Fibroblast of lung (primary cell): ENCODE data around the gene UXS1. TPM values are rescaled to one million over a fixed set of nuclear protein-coding genes. Genes with fewer than 3 reads are reported as not detected.

Experiments used
- DNase-seq, 2 donors: peaks; one replicate each; pipeline versions ENCODE4 v3.0.0 to v3.0.0-alpha.2; 2010; ENCODE audit warnings: low read depth in 2 of 2
- H2AFZ ChIP-seq: 2 replicates; pipeline ENCODE4 v1.5.1; 2012; ENCODE audit warnings: low read length, control low read depth, inconsistent platforms
- H3K27ac ChIP-seq: 2 replicates; pipeline ENCODE4 v1.5.1; 2011; ENCODE audit warnings: low read length, control low read depth; ENCODE audit not compliant: insufficient read depth
- H3K27me3 ChIP-seq: 2 replicates; pipeline ENCODE4 v1.5.1; 2011; ENCODE audit warnings: mild to moderate bottlenecking, low read length; ENCODE audit not compliant: control insufficient read depth, insufficient read depth
- H3K36me3 ChIP-seq: 2 replicates; pipeline ENCODE4 v1.5.1; 2011; ENCODE audit warnings: low read length; ENCODE audit not compliant: control insufficient read depth, insufficient read depth
- H3K4me1 ChIP-seq: 2 replicates; pipeline ENCODE4 v1.5.1; 2011; ENCODE audit warnings: low read length; ENCODE audit not compliant: control insufficient read depth, insufficient read depth; ENCODE audit errors: extremely low read depth
- H3K4me2 ChIP-seq: 2 replicates; pipeline ENCODE4 v1.5.1; 2011; ENCODE audit warnings: low read length, control low read depth; ENCODE audit not compliant: insufficient read depth; ENCODE audit errors: extremely low read depth
- H3K4me3 ChIP-seq, 4 experiments: fragments of 200-600 bp in 1 of 4; sonication (generic) in 1 of 4; replicated peaks in 1 of 4; 2 replicates each; pipeline ENCODE4 v1.5.1; 2011 to 2016; ENCODE audit warnings: low read length in 4 of 4, low read depth in 3 of 4, mild to moderate bottlenecking in 3 of 4, control low read depth in 2 of 4, inconsistent platforms in 1 of 4, mixed read lengths in 1 of 4; ENCODE audit not compliant: insufficient read depth in 1 of 4; ENCODE audit errors: control extremely low read depth in 1 of 4
- H3K79me2 ChIP-seq: 2 replicates; pipeline ENCODE4 v1.5.1; 2012; ENCODE audit warnings: mild to moderate bottlenecking, low read length, inconsistent platforms; ENCODE audit not compliant: control insufficient read depth, insufficient read depth
- H3K9ac ChIP-seq: 2 replicates; pipeline ENCODE4 v1.5.1; 2011; ENCODE audit warnings: mild to moderate bottlenecking, low read length, control low read depth; ENCODE audit not compliant: insufficient read depth
- H3K9me3 ChIP-seq: 2 replicates; pipeline ENCODE4 v1.5.1; 2012; ENCODE audit warnings: low read depth, low read length; ENCODE audit not compliant: control insufficient read depth, insufficient read depth
- H4K20me1 ChIP-seq: 2 replicates; pipeline ENCODE4 v1.5.1; 2011; ENCODE audit warnings: low read length; ENCODE audit not compliant: control insufficient read depth, insufficient read depth; ENCODE audit errors: extremely low read depth
- EZH2 ChIP-seq: IDR thresholded peaks from 2 replicates; pipeline ENCODE4 v1.5.1; 2012; ENCODE audit warnings: low read length, control low read depth, mild to moderate bottlenecking; ENCODE audit errors: missing control alignments
- polyA plus RNA-seq, 2 donors: library from polyadenylated mRNA; depleted of rRNA in 1 of 2; stranded (reverse) in 1 of 2; unstranded in 1 of 2; fragments of >200 nt; gene quantifications; 2 replicates each; pipeline ENCODE4 v1.2.1, GENCODE V29; 2011 to 2012; ENCODE audit warnings: missing spikeins in 1 of 2
- total RNA-seq: library from RNA; depleted of rRNA; stranded (reverse); fragments of >200 nt; gene quantifications from 2 replicates; pipeline ENCODE4 v1.2.1, GENCODE V29; 2014
- TF ChIP-seq, protein P1 (sequence below), 2 donors: IDR thresholded peaks in 1 of 2; conservative IDR thresholded peaks in 1 of 2; 1 replicate in 1 of 2; 2 replicates in 1 of 2; pipeline ENCODE4 v1.5.1; 2011 to 2012; ENCODE audit warnings: low read length in 2 of 2, control low read depth in 1 of 2, inconsistent platforms in 1 of 2, low read depth in 1 of 2, mild to moderate bottlenecking in 1 of 2

Gene UXS1
- total and polyA plus RNA-seq, 2 donors (not counting 1 experiment from before 2014, with no cell fraction given): 23.1 to 59.8 TPM

DNA sequence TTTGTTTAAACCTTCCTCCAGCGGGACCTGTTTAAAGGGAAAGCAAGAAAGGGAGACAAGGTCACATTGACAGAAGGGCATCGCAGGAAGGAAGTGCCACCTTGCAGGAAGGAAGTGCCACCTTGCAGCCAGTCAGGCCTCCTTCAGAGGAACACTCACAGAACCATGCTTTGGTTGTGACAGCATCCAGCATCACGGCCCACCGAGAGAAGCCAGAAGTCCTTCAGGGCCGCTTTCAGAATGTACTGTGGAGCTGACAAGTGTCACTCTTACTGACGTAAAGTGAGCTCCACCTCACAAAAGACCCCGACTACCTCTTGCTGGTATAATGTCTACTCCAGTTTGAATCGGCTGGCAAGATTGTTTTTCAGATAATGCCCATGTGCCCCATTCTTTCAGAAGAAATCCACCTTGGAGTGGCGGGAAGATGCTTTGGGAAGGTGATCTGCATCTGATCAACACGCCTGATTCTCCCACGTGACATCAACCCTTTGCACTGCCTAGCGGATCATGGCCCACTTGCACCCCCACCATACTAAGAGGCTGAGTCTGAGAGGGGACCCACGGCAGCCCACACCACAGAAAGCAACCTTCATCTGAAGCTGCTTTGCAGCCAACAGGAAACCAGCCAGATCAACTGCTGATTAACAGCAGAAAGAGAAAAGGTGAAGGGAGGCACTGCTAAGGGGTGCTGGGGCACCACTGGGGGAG lies 99.8 kb downstream of the UXS1 start:
- Histone ChIP-seq H3K9me3 (no peaks in the 10 kb centered on the region), H4K20me1 (no peaks in the 10 kb centered on the region), H3K4me1 (no peaks in the 10 kb centered on the region), H3K4me3 (no peak overlapping the region), H3K27ac (no peak overlapping the region), H3K9ac (no peak overlapping the region), H3K27me3 (no peaks in the 10 kb centered on the region), H3K4me2 (no peak overlapping the region), H3K36me3 (peaks cover 1% of the 10 kb centered on the region), H3K79me2 (no peaks in the 10 kb centered on the region), H2AFZ (no peak overlapping the region)
- no peak for DNase-seq
- TF ChIP-seq EZH2: no peak
- TF ChIP-seq, protein P1, sequence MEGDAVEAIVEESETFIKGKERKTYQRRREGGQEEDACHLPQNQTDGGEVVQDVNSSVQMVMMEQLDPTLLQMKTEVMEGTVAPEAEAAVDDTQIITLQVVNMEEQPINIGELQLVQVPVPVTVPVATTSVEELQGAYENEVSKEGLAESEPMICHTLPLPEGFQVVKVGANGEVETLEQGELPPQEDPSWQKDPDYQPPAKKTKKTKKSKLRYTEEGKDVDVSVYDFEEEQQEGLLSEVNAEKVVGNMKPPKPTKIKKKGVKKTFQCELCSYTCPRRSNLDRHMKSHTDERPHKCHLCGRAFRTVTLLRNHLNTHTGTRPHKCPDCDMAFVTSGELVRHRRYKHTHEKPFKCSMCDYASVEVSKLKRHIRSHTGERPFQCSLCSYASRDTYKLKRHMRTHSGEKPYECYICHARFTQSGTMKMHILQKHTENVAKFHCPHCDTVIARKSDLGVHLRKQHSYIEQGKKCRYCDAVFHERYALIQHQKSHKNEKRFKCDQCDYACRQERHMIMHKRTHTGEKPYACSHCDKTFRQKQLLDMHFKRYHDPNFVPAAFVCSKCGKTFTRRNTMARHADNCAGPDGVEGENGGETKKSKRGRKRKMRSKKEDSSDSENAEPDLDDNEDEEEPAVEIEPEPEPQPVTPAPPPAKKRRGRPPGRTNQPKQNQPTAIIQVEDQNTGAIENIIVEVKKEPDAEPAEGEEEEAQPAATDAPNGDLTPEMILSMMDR (conservative IDR thresholded peaks at IDR 0.05 in 1 of 2, IDR thresholded peaks at IDR 0.05 in 1 of 2; ENCODE audit: low read depth in 1 of 2, low read length in 2 of 2): no peak

DNA sequence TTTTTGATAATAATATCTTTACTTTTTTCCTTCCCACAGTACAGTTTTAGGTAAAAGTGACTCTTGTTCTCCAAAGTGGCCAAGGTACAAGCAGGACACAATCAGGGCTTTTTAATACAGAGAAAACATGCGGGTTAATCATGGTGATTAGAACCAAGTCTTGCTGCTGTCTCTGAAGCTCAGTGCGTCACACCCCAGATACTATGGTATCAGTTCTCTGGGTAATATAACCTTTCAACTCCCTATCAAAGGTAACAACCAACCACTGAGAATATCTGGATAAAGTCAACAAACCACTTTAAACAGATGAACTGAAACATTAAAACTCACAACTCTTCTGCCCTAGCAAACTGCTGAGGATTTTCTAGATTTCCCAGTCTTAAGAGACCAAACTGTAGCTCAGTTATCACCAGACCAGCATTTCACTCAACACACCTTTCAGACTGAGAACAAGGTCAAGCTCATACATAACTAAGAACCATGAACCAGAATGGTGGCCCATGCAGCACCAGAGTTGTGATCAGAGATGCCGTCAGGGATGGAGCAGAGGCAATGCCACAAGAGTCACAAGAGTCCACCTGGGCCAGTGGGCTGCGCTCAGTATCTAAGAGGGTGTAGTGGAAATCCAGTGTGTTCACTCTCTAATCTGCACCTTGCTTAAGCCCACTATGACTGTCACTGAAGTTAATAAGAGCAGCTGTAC lies 103.0 kb downstream of the UXS1 start:
- no peak overlapping the region for H2AFZ ChIP-seq
- no peaks in the 10 kb centered on the region for H3K27me3 ChIP-seq
- TF ChIP-seq, protein P1 (conservative IDR thresholded peaks at IDR 0.05 in 1 of 2, IDR thresholded peaks at IDR 0.05 in 1 of 2; ENCODE audit: low read depth in 1 of 2, low read length in 2 of 2): no peak
- TF ChIP-seq EZH2: no peak
- H3K36me3 ChIP-seq: peaks cover 1% of the 10 kb centered on the region
- no peaks in the 10 kb centered on the region for H4K20me1 ChIP-seq
- no peak overlapping the region for H3K4me3 ChIP-seq
- DNase-seq: no peak
- H3K79me2 ChIP-seq: no peaks in the 10 kb centered on the region
- no peak overlapping the region for H3K9ac ChIP-seq
- no peaks in the 10 kb centered on the region for H3K9me3 ChIP-seq
- no peaks in the 10 kb centered on the region for H3K4me1 ChIP-seq
- no peak overlapping the region for H3K4me2 ChIP-seq
- H3K27ac ChIP-seq: no peak overlapping the region

DNA sequence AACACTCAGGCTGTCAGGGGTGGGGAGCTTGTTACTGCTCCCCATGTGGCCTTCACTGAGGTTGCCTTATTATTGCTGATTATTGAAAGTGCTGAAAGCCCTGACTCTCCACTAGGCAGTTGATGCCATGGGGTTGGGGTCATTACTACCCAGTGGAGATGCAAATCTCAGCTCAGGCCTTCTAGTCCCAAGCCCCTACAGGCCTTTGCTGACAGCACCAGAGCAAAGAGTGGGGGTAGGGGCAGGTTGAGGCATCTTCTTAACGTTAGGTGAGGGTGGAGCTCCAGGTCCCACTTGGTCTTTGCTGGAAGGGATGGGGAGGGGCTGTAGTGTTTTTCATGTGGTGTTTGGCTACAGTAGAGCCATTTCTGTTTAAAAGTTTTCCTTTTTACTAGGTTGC lies 104.5 kb downstream of the UXS1 start:
- Histone ChIP-seq H3K9ac (no peak overlapping the region), H3K36me3 (no peaks in the 10 kb centered on the region), H3K4me2 (no peak overlapping the region), H3K4me3 (no peak overlapping the region), H3K79me2 (no peaks in the 10 kb centered on the region), H4K20me1 (no peaks in the 10 kb centered on the region), H2AFZ (no peak overlapping the region), H3K27ac (no peak overlapping the region), H3K4me1 (no peaks in the 10 kb centered on the region), H3K9me3 (no peaks in the 10 kb centered on the region), H3K27me3 (no peaks in the 10 kb centered on the region)
- DNase-seq: no peak
- TF ChIP-seq EZH2: no peak
- TF ChIP-seq, protein P1 (conservative IDR thresholded peaks at IDR 0.05 in 1 of 2, IDR thresholded peaks at IDR 0.05 in 1 of 2; ENCODE audit: low read depth in 1 of 2, low read length in 2 of 2): no peak
